Loucy (cell line): Measurements from ENCODE around the gene CACTIN.

Experiments used
- CTCF ChIP-seq: fragments of 200-600 bp; sonication (generic); conservative IDR thresholded peaks from 2 replicates; pipeline ENCODE4 v1.5.1; 2014; ENCODE audit warnings: mild to moderate bottlenecking, antibody characterized with exemption, low read length
- EZH2phosphoT487 ChIP-seq: fragments of 200-600 bp; IDR thresholded peaks from 2 replicates; pipeline ENCODE4 v1.6.1; 2018; ENCODE audit warnings: antibody characterized with exemption, mild to moderate bottlenecking, moderate library complexity, borderline replicate concordance

GRCh38 chr19:3619631-3620012 lies 7.0 kb downstream of the CACTIN start:
- no peak for TF ChIP-seq CTCF
- no peak for TF ChIP-seq EZH2phosphoT487
